Raji (cell line): ENCODE results near the gene SLC7A9.

Experiments
- POLR2A ChIP-seq: IDR thresholded peaks from 2 replicates; pipeline ENCODE4 v1.6.1; 2011; ENCODE audit warnings: low read depth, low read length, control low read depth; ENCODE audit not compliant: insufficient read depth

SLC7A9 gene

GRCh38 chr19:32858559-32858958 is 11.0 kb downstream of the SLC7A9 start:
- no peak for TF ChIP-seq POLR2A

- TF ChIP-seq POLR2A = no peak
Measured at GRCh38 chr19:32858155-32858554, 11.4 kb downstream of the SLC7A9 start.

- no peak for TF ChIP-seq POLR2A
Measured at GRCh38 chr19:32857584-32857983, 12.0 kb downstream of the SLC7A9 start.

GRCh38 chr19:32852216-32852615 is 17.4 kb downstream of the SLC7A9 start:
- no peak for TF ChIP-seq POLR2A

GRCh38 chr19:32843716-32844245 is 25.8 kb downstream of the SLC7A9 start:
- no peak for TF ChIP-seq POLR2A

GRCh38 chr19:32842061-32842460 is 27.5 kb downstream of the SLC7A9 start:
- no peak for TF ChIP-seq POLR2A

- TF ChIP-seq POLR2A = no peak
Measured at GRCh38 chr19:32837531-32837930, 32.0 kb downstream of the SLC7A9 start.

GRCh38 chr19:32831611-32832010 is 38.0 kb downstream of the SLC7A9 start:
- no peak for TF ChIP-seq POLR2A

GRCh38 chr19:32830231-32831014 is 39.1 kb downstream of the SLC7A9 start:
- TF ChIP-seq POLR2A = no peak

- no peak for TF ChIP-seq POLR2A
Measured at GRCh38 chr19:32829345-32829896, 40.1 kb downstream of the SLC7A9 start.

GRCh38 chr19:32828643-32829344 is 40.8 kb downstream of the SLC7A9 start:
- no peak for TF ChIP-seq POLR2A

- TF ChIP-seq POLR2A = no peak
Measured at GRCh38 chr19:32828139-32828538, 41.4 kb downstream of the SLC7A9 start.

GRCh38 chr19:32824916-32825608 is 44.5 kb downstream of the SLC7A9 start:
- no peak for TF ChIP-seq POLR2A

GRCh38 chr19:32824191-32824751 is 45.3 kb downstream of the SLC7A9 start:
- TF ChIP-seq POLR2A = no peak

- TF ChIP-seq POLR2A = no peak
Measured at GRCh38 chr19:32823747-32824102, 45.8 kb downstream of the SLC7A9 start.
